ENCODE results near the gene GSTA2. TPM values are rescaled to one million over a fixed set of nuclear protein-coding genes. Genes with fewer than 3 reads are reported as not detected.

The GSTA2 gene
- total and polyA plus RNA-seq, 10 of the 15 experiments (the other 5 are each of a cell fraction or from before 2014, with no cell fraction given), result not detected

- no peaks in the 10 kb centered on the region for H3K9me3 ChIP-seq (replicated peaks; ENCODE audit: control insufficient read depth, insufficient read depth, low read length)
- H4K20me1 ChIP-seq (ENCODE audit: control insufficient read depth, insufficient read depth), result no peaks in the 10 kb centered on the region
- no peak overlapping the region for H3K9ac ChIP-seq (ENCODE audit: control insufficient read depth, insufficient read depth, low read length)
- H2AFZ ChIP-seq (ENCODE audit: control insufficient read depth, low read depth, low read length), result no peak overlapping the region
- DNase-seq (ENCODE audit: low read depth, low spot score), result no peak
- peaks cover 5% of the 10 kb centered on the region for H3K4me1 ChIP-seq (ENCODE audit: control insufficient read depth, insufficient read depth, low read length)
- no TSS peak for BruUV-seq (replicated peaks)
- ChIA-PET POLR2A (no interaction called here), SMC1A (ENCODE audit: uncharacterized antibody, unreplicated experiment) (interaction anchor here (0.6 kb wide), 1 partner anchor 445 kb away, joined by 3 read pairs; no protein-coding TSS in a partner anchor), CTCF (interaction anchor here (1.1 to 3.1 kb wide), 3 partner anchors 7 to 354 kb away, joined by 3 to 11 read pairs (median 3); no protein-coding TSS in a partner anchor), RAD21 (ENCODE audit: unreplicated experiment) (no interaction called here)
- FAIRE-seq, result no peak
- intact Hi-C loops (cut with micrococcal nuclease; ENCODE audit: unreplicated experiment) (no loop called here), in situ Hi-C loops (cut with MboI) (no loop called here)
- WGBS (ENCODE audit: insufficient coverage, insufficient replicate concordance, low lambda C conversion rate, missing lambda C conversion rate), result 44% methylated on average over 2 of the region's 2 CpGs
- no peak overlapping the region for H3K4me3 ChIP-seq
- no peak overlapping the region for H3K27ac ChIP-seq (ENCODE audit: control insufficient read depth, insufficient read depth)
- H3K4me2 ChIP-seq (ENCODE audit: control insufficient read depth, insufficient read depth), result no peak overlapping the region
- no peaks in the 10 kb centered on the region for H3K36me3 ChIP-seq (ENCODE audit: control insufficient read depth in 2 of 2, insufficient read depth in 2 of 2, low read length in 1 of 2)
- ATAC-seq, result no peak
- no peaks in the 10 kb centered on the region for H3K27me3 ChIP-seq (replicated peaks in 1 of 2; ENCODE audit: control insufficient read depth in 2 of 2, insufficient read depth in 2 of 2, low read length in 1 of 2)
- no peaks in the 10 kb centered on the region for H3K79me2 ChIP-seq (ENCODE audit: control insufficient read depth, insufficient read depth, low read length)
- TF ChIP-seq CTCF (IDR thresholded peaks at IDR 0.05 in 2 of 3, conservative IDR thresholded peaks at IDR 0.05 in 1 of 3; ENCODE audit: control insufficient read depth in 2 of 3, extremely low read depth in 1 of 3, insufficient read depth in 1 of 3, low read depth in 3 of 3, low read length in 3 of 3) (no peak), PAX5 (IDR thresholded peaks at IDR 0.05; ENCODE audit: borderline replicate concordance, low read depth, low read length) (no peak), CHD1 (IDR thresholded peaks at IDR 0.05; ENCODE audit: low read depth, low read length) (no peak), RAD21 (IDR thresholded peaks at IDR 0.05; ENCODE audit: insufficient read depth, low read depth, low read length) (no peak), ZNF622 (IDR thresholded peaks at IDR 0.05) (no peak), E4F1 (IDR thresholded peaks at IDR 0.05; ENCODE audit: borderline replicate concordance, partially characterized antibody) (no peak), IRF5 (IDR thresholded peaks at IDR 0.05; ENCODE audit: borderline replicate concordance) (no peak), ATF2 (IDR thresholded peaks at IDR 0.05; ENCODE audit: low read length) (no peak), RFX5 (IDR thresholded peaks at IDR 0.05; ENCODE audit: low read depth, low read length) (no peak), ZNF687 (IDR thresholded peaks at IDR 0.05) (no peak)
These were observed 37.1 kb downstream of the GSTA2 start for GRCh38 chr6:52726193-52726542.
